ENCODE data around the gene DAB2IP.
"Not testable (repeated sequence)": the region's sequence is repeated elsewhere in the genome, so short reads cannot be mapped to it uniquely, and the experiment has no call there.

DAB2IP gene

DNA sequence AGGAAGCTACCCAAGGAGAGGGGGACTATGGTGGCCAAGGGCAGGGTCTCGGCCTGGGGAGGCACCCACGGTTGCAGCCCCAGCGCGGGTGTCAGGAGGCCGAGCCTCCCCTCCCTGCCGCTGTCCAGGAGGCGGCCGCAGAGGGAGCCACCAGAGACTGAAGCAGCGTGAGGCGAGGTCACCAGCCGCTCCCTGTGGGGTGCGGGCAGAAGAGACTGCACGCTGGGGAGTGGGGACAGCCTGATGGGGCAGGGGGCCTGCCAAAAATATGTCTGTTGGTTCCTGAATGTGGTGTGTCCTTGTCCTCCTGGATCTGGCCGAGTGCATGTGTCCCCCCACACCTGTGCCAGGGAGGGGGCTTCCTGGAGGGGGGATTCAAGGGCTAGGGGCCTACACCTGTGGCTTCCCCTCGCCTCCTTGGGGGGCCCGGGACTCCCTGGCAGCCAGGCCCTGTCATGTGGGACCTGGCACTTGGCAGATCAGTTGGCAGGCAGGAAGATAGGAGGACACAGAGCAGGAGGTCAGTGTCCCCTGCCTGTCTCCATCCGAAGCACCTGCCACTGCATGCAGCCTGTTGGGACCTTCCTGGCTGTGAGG lies 131.2 kb downstream of the DAB2IP start:
- FAIRE-seq (no peak), DNase-seq (ENCODE audit: insufficient read length, low spot score) (no peak)

DNA sequence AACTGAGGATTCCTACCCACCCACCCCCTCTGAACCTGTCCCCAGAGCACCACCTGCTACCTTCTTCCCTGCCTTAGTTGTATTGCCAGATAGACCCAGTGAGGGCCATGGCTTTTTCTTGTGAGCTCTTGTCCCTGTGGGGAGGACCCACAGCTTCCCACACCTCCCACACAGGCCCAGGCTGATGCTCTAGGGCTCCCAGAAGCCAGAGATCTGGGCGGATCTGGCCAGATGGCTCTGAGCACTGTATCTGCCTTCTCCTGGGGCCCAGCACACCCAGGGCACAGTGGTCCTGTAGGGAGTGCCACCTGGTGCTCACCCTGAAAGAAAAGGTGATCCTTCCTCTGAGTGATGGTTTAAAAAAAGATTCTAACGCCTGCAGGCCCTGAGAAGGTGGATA lies 131.7 kb downstream of the DAB2IP start:
- DNase-seq (ENCODE audit: insufficient read length, low spot score) (no peak), FAIRE-seq (no peak)

GRCh38 chr9:121783521-121784507 lies 132.4 kb downstream of the DAB2IP start:
- DNase-seq (ENCODE audit: insufficient read length, low spot score), result no peak
- no peak for FAIRE-seq

GRCh38 chr9:121784731-121785411 lies 133.4 kb downstream of the DAB2IP start:
- FAIRE-seq, result no peak
- no peak for DNase-seq (ENCODE audit: insufficient read length, low spot score)

- no peak for DNase-seq (ENCODE audit: insufficient read length, low spot score)
- FAIRE-seq, result no peak
Observed at GRCh38 chr9:121785673-121786542, 134.5 kb downstream of the DAB2IP start.

DNA sequence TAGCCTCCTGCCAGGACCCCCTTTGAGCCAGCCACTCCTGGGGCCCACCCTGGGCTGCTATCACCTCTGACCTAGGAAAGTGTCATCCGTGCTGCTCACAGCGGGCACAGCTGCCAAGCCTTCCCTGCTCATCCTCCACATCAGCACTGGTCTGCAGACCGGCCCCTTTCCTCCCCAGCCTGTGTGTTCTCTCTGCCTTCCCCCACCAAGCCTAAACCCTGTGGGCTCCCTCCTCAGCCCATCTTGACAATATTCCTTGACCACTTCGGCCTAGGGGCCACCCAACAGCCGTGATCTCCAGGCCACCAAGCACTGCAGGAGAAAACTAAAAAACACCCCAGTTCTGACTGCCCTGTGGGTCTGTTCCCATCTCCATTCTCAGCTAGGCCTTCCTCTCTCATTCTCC lies 135.1 kb downstream of the DAB2IP start:
- DNase-seq (ENCODE audit: insufficient read length, low spot score) (no peak), FAIRE-seq (no peak)

- no peak for FAIRE-seq
- no peak for DNase-seq (ENCODE audit: insufficient read length, low spot score)
Observed at GRCh38 chr9:121786998-121787422, 135.6 kb downstream of the DAB2IP start.

- DNase-seq (ENCODE audit: insufficient read length, low spot score) (no peak), FAIRE-seq (peak; percentile 63)
Observed at GRCh38 chr9:121788686-121789366, 137.4 kb downstream of the DAB2IP start.

DNA sequence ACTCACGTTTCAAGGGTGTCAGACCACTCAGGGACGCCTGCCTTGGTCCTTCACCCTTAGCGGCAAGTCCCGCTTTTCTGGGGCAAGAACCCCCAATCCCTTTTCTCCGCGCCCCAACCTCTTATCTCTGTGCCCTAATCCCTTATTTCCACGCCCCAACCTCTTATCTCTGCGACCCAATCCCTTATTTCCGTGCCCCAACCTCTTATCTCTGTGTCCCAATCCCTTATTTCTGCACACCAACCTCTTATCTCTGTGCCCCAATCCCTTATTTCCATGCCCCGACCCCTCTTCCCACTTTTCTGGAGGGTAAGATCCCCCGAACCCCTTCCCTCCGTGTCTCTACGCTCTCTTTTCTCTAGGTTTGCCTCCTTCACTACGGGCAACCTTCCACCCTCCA lies 139.4 kb downstream of the DAB2IP start:
- no peak for FAIRE-seq
- DNase-seq (ENCODE audit: insufficient read length, low spot score), result no peak

- DNase-seq (ENCODE audit: insufficient read length, low spot score); FAIRE-seq: not testable (repeated sequence)
Observed at GRCh38 chr9:121792476-121792875, 141.0 kb downstream of the DAB2IP start.

DNA sequence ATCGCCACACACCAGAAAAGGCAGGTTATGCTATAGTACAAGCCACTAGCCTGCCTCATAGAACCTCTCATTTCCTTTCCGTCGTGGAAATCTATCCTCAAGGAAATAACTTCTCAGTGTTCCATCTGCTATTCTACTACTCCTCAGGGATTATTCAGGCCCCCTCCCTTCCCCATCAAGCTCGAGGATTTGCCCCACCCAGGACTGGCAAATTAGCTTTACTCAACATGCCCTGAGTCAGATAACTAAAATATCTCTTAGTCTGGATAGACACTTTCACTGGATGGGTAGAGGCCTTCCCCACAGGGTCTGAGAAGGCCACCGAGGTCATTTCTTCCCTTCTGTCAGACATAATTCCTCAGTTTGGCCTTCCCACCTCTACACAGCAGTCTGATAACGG lies 142.9 kb downstream of the DAB2IP start:
- DNase-seq (ENCODE audit: insufficient read length, low spot score); FAIRE-seq: not testable (repeated sequence)

DNA sequence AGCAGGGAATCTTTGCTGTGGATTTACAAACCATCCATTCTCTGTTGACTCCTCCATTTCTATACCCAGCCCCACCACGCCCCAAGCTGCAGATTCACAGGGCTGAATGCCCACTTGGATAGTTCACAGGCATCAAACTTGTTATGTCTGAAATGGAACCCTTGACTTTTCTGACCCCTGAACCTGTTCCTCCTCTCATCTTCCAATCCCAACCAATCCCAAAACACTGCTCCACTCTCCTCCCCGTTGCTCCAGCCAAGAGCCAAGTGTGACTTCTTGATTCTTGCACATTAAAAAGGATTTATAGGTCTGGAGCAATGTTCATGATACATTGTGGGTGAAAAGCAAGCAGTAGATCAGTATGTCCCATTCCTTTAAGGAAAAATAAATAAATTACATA lies 145.6 kb downstream of the DAB2IP start:
- DNase-seq (ENCODE audit: insufficient read length, low spot score), result no peak

GRCh38 chr9:121798941-121799340 lies 147.5 kb downstream of the DAB2IP start:
- no peak for DNase-seq (ENCODE audit: insufficient read length, low spot score)
- FAIRE-seq, result no peak

More for the DNA sequence above, 145.6 kb downstream of the DAB2IP start:
- FAIRE-seq, result no peak

GRCh38 chr9:121800376-121800775 lies 148.9 kb downstream of the DAB2IP start:
- DNase-seq (ENCODE audit: insufficient read length, low spot score) (no peak), FAIRE-seq (no peak)

GRCh38 chr9:121801579-121801978 lies 150.1 kb downstream of the DAB2IP start:
- DNase-seq (ENCODE audit: insufficient read length, low spot score) (no peak), FAIRE-seq (no peak)

DNA sequence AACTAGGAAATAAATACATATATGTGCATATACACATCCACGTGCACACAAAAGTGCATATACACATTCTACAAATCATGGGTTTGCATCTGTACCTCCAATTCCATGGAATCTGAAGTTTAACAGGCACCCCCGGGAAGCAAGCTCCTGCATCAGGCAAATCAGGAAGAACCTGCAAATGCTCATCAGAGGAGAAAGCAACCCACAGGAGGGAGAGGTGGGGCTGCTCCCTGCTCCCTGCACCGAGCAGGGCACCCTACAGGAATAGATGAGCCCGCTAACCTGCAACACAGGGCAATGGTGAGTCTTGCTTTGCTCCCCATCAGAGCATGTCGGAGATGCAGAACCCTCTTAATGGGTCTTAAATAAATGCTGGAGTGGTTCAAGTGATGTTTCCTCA lies 151.3 kb downstream of the DAB2IP start:
- no peak for FAIRE-seq
- no peak for DNase-seq (ENCODE audit: insufficient read length, low spot score)

DNA sequence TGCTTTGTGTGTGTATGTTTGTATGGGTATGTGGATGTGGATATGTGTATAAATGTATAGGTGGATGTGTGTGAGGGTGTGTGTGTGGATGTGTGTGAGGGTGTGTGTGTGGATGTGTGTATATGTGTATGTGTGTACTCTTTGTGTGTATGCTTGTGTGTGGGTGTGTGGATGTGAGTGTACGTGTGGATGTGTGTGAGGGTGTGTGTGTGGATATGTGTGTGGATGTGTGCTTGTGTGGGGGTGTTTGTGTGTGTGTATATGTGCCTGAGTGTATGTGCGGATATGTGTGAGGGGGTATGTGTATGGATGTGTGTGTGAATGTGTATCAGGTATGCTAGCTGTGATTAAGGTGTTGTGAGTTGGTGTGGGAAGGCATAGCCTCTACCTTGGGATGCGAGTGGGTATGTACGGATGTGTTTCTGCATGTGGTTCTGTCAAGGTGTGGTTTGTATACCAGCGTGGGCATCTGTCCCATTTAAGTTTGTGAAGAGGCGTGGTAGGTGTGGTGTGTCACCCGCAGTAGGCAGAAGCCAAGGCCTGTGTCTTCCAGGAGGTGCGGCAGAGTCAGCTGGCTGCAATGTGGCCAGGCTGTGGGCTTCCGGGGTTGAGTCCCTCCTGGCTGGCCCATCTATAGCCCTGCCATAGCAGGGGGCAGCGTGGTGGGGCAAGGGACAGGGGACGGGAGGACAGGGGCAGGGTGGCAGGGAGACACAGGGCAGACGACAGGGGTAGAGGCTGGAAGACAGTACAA lies 155.8 kb downstream of the DAB2IP start:
- DNase-seq (ENCODE audit: insufficient read length, low spot score) (no peak), FAIRE-seq (no peak)

- FAIRE-seq, result no peak
- DNase-seq (ENCODE audit: insufficient read length, low spot score), result no peak
Observed at GRCh38 chr9:121807823-121808278, 156.4 kb downstream of the DAB2IP start.

GRCh38 chr9:121808781-121809180 lies 157.3 kb downstream of the DAB2IP start:
- no peak for FAIRE-seq
- no peak for DNase-seq (ENCODE audit: insufficient read length, low spot score)
